Endodermal cell (in vitro differentiated cells): Measurements from ENCODE around the gene MED22. TPM values are rescaled to one million over a fixed set of nuclear protein-coding genes. Genes with fewer than 3 reads are reported as not detected.
"Not testable (repeated sequence)": the region's sequence is repeated elsewhere in the genome, so short reads cannot be mapped to it uniquely, and the experiment has no call there.

Experiments used
- DNase-seq: peaks from one replicate; pipeline ENCODE4 v3.0.0-alpha.2; 2017
- H3K27ac ChIP-seq: 2 replicates; pipeline ENCODE4 v1.5.1; 2013; ENCODE audit warnings: mild to moderate bottlenecking, low read depth, low read length, moderate library complexity
- H3K27me3 ChIP-seq: 2 replicates; pipeline ENCODE4 v1.6.1; 2013; ENCODE audit warnings: mild to moderate bottlenecking, low read length, moderate library complexity; ENCODE audit not compliant: insufficient read depth, control insufficient read depth, poor library complexity, severe bottlenecking
- H3K36me3 ChIP-seq: 2 replicates; pipeline ENCODE4 v1.7.0; 2013; ENCODE audit warnings: mild to moderate bottlenecking, low read length, moderate library complexity; ENCODE audit not compliant: control insufficient read depth, insufficient read depth
- H3K4me1 ChIP-seq: one replicate; pipeline ENCODE4 v1.7.0; 2013; ENCODE audit warnings: low read length; ENCODE audit not compliant: control insufficient read depth, insufficient read depth
- H3K4me3 ChIP-seq: 2 replicates; pipeline ENCODE4 v1.5.1; 2013; ENCODE audit warnings: mild to moderate bottlenecking, low read length, moderate library complexity
- H3K9ac ChIP-seq: 2 replicates; pipeline ENCODE4 v1.6.1; 2013; ENCODE audit warnings: mild to moderate bottlenecking, low read length, moderate library complexity; ENCODE audit not compliant: poor library complexity, severe bottlenecking; ENCODE audit errors: extremely low read depth
- H3K9me3 ChIP-seq: 2 replicates; pipeline ENCODE4 v1.6.1; 2013; ENCODE audit warnings: mild to moderate bottlenecking, low read length, moderate library complexity; ENCODE audit not compliant: control insufficient read depth
- H3K27ac Mint-ChIP-seq: 2 replicates; pipeline ENCODE4 v1.8.0; 2020; ENCODE audit warnings: mixed read lengths
- H3K27me3 Mint-ChIP-seq: 2 replicates; pipeline ENCODE4 v1.8.0; 2021; ENCODE audit warnings: mild to moderate bottlenecking, mixed read lengths; ENCODE audit not compliant: insufficient read depth
- H3K36me3 Mint-ChIP-seq: 2 replicates; pipeline ENCODE4 v1.8.0; 2020; ENCODE audit warnings: low read depth, mixed read lengths
- H3K4me1 Mint-ChIP-seq: 2 replicates; pipeline ENCODE4 v1.8.0; 2020; ENCODE audit warnings: mixed read lengths
- H3K4me3 Mint-ChIP-seq: 2 replicates; pipeline ENCODE4 v1.8.0; 2020; ENCODE audit warnings: mild to moderate bottlenecking, moderate library complexity, mixed read lengths
- H3K9me3 Mint-ChIP-seq: 2 replicates; pipeline ENCODE4 v1.8.0; 2020; ENCODE audit warnings: mild to moderate bottlenecking, mixed read lengths
- WGBS, 2 experiments: methylation state at CpG; one replicate each; pipeline versions ENCODE4 v1.1.5 to v1.1.7; 2013; ENCODE audit warnings: missing lambda C conversion rate in 2 of 2, mixed read lengths in 1 of 2; ENCODE audit not compliant: insufficient coverage in 1 of 2, insufficient read length in 1 of 2; 5-methylcytosine and 5-hydroxymethylcytosine counted together
- total RNA-seq, 2 donors: library from RNA; stranded (reverse); fragmentation: NEBNext Ultra II Directional in 1 of 2; extraction: Animal tissue kit (Norgen Biotek cat#: 25700) in 1 of 2; gene quantifications; 2 replicates in 1 of 2; 3 replicates in 1 of 2; pipeline ENCODE4 v1.2.1, GENCODE V29; 2021
- TF ChIP-seq, protein P1 (sequence below): fragments of 200-600 bp; sonication (generic); conservative IDR thresholded peaks from 2 replicates; pipeline ENCODE4 v1.5.0; 2021; ENCODE audit warnings: antibody characterized with exemption, mild to moderate bottlenecking

The MED22 gene
- total RNA-seq, 2 donors from 2014 or later: 54.6 to 57.3 TPM

DNA sequence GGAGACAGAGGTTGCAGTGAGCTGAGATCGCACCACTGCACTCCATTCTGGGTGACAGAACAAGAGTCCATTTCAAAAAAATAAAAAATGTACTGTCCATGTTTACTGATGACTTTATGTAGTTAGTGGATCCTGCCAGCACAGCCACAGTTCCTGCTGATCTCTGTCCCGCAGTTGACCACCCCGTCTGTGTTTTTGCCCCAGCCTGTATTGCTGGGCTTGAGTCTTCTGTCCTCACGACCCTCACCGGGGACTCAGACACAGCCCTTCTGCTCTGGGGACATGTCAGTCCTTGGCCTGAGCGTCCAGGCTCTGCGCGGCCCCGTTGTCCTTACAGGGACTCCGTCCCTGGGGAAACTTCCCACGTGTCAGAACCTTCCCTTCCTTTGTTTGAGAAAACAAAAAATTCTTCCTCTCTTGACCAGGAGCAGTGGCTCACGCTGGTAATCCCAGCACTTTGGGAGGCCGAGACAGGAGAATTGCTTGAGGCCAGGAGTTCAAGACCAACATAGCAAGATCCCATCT lies 26.5 kb downstream of the MED22 start:
- Mint-ChIP-seq H3K9me3 (peaks cover 28% of the 10 kb centered on the region), H3K27ac (no peak overlapping the region), H3K36me3 (peaks cover 2% of the 10 kb centered on the region), H3K27me3 (peaks cover 13% of the 10 kb centered on the region), H3K4me1 (no peaks in the 10 kb centered on the region), H3K4me3 (no peak overlapping the region)
- Histone ChIP-seq H3K27me3 (no peaks in the 10 kb centered on the region), H3K27ac (no peak overlapping the region), H3K36me3 (no peaks in the 10 kb centered on the region), H3K9me3 (peaks cover 6% of the 10 kb centered on the region), H3K4me1 (no peaks in the 10 kb centered on the region), H3K4me3 (no peak overlapping the region), H3K9ac (no peak overlapping the region)
- WGBS, 2 experiments: 90 to 92% methylated on average over 10 to 13 of the region's 13 CpGs
- TF ChIP-seq, protein P1, sequence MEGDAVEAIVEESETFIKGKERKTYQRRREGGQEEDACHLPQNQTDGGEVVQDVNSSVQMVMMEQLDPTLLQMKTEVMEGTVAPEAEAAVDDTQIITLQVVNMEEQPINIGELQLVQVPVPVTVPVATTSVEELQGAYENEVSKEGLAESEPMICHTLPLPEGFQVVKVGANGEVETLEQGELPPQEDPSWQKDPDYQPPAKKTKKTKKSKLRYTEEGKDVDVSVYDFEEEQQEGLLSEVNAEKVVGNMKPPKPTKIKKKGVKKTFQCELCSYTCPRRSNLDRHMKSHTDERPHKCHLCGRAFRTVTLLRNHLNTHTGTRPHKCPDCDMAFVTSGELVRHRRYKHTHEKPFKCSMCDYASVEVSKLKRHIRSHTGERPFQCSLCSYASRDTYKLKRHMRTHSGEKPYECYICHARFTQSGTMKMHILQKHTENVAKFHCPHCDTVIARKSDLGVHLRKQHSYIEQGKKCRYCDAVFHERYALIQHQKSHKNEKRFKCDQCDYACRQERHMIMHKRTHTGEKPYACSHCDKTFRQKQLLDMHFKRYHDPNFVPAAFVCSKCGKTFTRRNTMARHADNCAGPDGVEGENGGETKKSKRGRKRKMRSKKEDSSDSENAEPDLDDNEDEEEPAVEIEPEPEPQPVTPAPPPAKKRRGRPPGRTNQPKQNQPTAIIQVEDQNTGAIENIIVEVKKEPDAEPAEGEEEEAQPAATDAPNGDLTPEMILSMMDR: no peak
- peak; percentile 23 for DNase-seq

DNA sequence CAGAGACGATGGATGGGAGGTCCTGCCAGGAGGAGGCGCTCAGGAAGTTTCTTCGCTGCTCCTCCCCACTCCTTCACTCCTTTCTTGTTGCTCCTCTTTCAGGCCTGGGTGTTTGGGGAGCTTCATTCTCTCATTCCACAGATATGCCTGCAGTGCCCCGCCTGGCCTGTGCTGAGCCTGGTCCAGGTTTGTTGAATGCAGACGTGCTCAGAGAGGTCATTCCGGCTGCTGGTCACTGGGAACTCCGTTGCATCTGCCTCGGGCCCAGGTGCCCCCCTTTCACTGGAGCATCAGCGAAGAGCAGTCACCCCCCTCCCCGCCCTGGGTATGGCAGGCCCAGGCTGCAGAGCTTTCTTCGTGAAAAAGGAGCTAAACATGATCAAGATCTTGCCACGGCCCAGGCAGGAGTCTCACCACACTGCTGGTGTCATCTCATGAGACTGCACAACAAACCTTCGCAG lies 27.5 kb downstream of the MED22 start:
- Mint-ChIP-seq H3K4me1 (no peaks in the 10 kb centered on the region), H3K27ac (no peak overlapping the region), H3K36me3 (peaks cover 2% of the 10 kb centered on the region), H3K27me3 (peaks cover 9% of the 10 kb centered on the region), H3K4me3 (no peak overlapping the region), H3K9me3 (peaks cover 23% of the 10 kb centered on the region)
- Histone ChIP-seq H3K9ac (no peak overlapping the region), H3K27ac (no peak overlapping the region), H3K4me3 (no peak overlapping the region), H3K27me3 (no peaks in the 10 kb centered on the region), H3K36me3 (no peaks in the 10 kb centered on the region), H3K9me3 (peaks cover 6% of the 10 kb centered on the region), H3K4me1 (no peaks in the 10 kb centered on the region)
- 81 to 83% methylated on average over 9 to 13 of the region's 13 CpGs for WGBS, 2 experiments
- peak; percentile 65 for DNase-seq
- TF ChIP-seq, protein P1: peak; percentile 36

DNA sequence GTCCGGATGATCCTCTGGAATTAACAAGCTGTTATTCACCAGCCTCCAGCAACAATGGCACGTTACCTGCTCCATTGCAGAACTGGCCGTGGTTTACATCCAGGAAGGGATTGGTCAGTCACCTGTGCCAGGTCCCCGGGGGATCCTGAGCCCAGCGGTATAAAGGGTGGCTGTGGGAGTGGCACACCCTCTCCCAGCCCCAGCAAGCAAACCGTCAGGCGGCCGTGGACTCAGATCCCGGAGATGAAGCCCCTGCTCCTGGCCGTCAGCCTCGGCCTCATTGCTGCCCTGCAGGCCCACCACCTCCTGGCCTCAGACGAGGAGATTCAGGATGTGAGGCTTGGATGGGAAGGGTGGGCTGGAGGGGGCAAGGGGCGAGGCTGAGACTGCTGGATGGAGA lies 30.4 kb downstream of the MED22 start:
- not testable (repeated sequence) for H3K9me3 Mint-ChIP-seq, H3K4me3 ChIP-seq, H3K36me3 ChIP-seq, H3K27ac Mint-ChIP-seq, H3K27ac ChIP-seq, H3K27me3 ChIP-seq, H3K4me1 ChIP-seq, H3K27me3 Mint-ChIP-seq, H3K9me3 ChIP-seq, DNase-seq, H3K9ac ChIP-seq, H3K36me3 Mint-ChIP-seq, H3K4me1 Mint-ChIP-seq, H3K4me3 Mint-ChIP-seq
- WGBS, 2 experiments: 86 to 92% methylated on average over 1 to 11 of the region's 13 CpGs

DNA sequence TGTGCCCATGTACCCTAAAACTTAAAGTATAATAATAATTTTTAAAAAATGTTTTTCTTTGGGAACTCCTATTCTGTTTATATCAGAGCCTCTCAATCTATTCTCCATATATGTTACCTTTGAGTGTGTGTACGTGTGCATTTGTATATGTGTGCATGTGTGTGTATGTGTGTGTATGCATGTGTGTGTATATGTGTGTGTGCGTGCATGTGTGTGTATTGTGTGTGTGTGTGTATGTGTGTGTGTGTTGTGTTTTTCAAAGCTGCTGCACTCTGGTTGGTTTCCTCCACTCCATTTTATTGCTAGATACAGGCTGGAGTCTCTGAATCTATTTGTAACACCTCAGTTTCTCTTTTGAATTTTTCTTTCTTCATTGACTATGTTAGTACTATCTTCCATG lies 31.9 kb downstream of the MED22 start:
- H3K27me3 ChIP-seq: no peaks in the 10 kb centered on the region
- DNase-seq: no peak
- Mint-ChIP-seq H3K4me3 (no peak overlapping the region), H3K27me3 (no peaks in the 10 kb centered on the region), H3K27ac (no peak overlapping the region), H3K36me3 (no peaks in the 10 kb centered on the region), H3K4me1 (no peaks in the 10 kb centered on the region), H3K9me3 (peaks cover 2% of the 10 kb centered on the region)
- WGBS, 2 experiments: 75% methylated on average over 2 of the region's 2 CpGs; no CpG with 5 or more reads in 1 of the 2 experiments
- H3K36me3 ChIP-seq: no peaks in the 10 kb centered on the region
- TF ChIP-seq, protein P1: no peak
- no peak overlapping the region for H3K4me3 ChIP-seq
- H3K9ac ChIP-seq: no peak overlapping the region
- no peaks in the 10 kb centered on the region for H3K4me1 ChIP-seq
- no peaks in the 10 kb centered on the region for H3K9me3 ChIP-seq
- no peak overlapping the region for H3K27ac ChIP-seq
